Erythroblast (primary cell): Measurements from ENCODE around the gene PADI3.

ENCODE experiments used
- DNase-seq, 2 experiments: peaks; one replicate each; lab custom pipeline; 2025; lab: John Stamatoyannopoulos, UW
- GATA1 ChIP-seq: IDR thresholded peaks from 2 replicates; pipeline ENCODE4 v1.6.1; 2011; ENCODE audit warnings: low read depth, mild to moderate bottlenecking, control low read depth, low read length, moderate library complexity
- POLR2A ChIP-seq: IDR thresholded peaks from 2 replicates; pipeline ENCODE4 v1.6.1; 2011; ENCODE audit warnings: mild to moderate bottlenecking, low read length

Gene PADI3

DNA sequence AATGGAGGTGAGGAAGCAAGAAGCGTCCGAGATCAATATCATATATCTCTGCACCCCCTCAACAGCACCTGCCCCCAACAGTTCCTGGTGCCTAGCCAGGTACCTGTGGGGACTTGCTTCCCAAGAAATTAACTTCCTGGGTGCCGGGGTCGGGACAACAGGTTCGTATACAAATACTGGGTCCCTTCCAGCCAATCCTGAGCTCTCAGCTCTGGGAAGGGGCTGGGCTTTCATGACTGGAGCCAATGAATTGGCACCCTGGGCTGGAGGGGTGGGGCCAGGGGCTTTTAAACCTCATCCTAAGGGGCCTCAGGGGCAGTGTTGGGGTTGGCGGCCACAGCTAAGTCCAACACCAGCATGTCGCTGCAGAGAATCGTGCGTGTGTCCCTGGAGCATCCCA lies at the start of gene PADI3:
PADI3 (plus strand) TSS at position 318 of the 400 bp plus-strand sequence; CDS start at position 358, 40 bp downstream.
- TF ChIP-seq GATA1 = no peak
- no peak for TF ChIP-seq POLR2A
- DNase-seq = no peak

- TF ChIP-seq POLR2A (no peak), GATA1 (no peak)
- no peak for DNase-seq
Measured at GRCh38 chr1:17199267-17200044, 49.4 kb upstream of the PADI3 start.

GRCh38 chr1:17200246-17200645 lies 48.7 kb upstream of the PADI3 start:
- no peak for TF ChIP-seq GATA1
- no peak for TF ChIP-seq POLR2A
- no peak for DNase-seq

DNA sequence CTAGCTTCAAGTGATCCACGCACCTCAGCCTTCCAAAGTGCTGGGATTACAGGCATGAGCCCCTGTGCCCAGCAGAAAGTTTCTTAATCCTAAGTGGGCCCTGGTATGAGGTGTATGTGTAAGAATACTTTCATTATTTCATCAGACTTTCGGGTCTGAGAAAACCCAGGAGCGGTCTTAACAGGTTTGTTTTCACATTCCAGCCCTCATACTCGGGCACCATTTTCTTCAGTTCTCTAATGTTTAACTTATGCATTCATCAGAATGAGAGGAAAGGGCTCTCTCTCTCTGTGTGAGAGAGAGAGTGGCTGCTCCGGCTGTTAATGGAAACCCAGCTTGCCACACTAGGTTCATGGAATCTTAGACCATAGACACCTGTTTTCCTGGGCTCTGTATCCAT lies 48.1 kb upstream of the PADI3 start:
- DNase-seq = no peak
- TF ChIP-seq POLR2A = no peak
- TF ChIP-seq GATA1 = no peak

- no peak for TF ChIP-seq GATA1
- DNase-seq = no peak
Measured at GRCh38 chr1:17201201-17202021, 47.5 kb upstream of the PADI3 start.

- TF ChIP-seq GATA1 = no peak
- TF ChIP-seq POLR2A = no peak
- no peak for DNase-seq
Measured at GRCh38 chr1:17204546-17205440, 44.1 kb upstream of the PADI3 start, which contains the start of gene PADI1. Gene PADI1 (plus strand): TSS chr1:17205128. CDS start chr1:17205218, 90 bp downstream.

- TF ChIP-seq POLR2A = no peak
- no peak for TF ChIP-seq GATA1
- no peak for DNase-seq
Measured at GRCh38 chr1:17205652-17206051, 43.2 kb upstream of the PADI3 start.

DNA sequence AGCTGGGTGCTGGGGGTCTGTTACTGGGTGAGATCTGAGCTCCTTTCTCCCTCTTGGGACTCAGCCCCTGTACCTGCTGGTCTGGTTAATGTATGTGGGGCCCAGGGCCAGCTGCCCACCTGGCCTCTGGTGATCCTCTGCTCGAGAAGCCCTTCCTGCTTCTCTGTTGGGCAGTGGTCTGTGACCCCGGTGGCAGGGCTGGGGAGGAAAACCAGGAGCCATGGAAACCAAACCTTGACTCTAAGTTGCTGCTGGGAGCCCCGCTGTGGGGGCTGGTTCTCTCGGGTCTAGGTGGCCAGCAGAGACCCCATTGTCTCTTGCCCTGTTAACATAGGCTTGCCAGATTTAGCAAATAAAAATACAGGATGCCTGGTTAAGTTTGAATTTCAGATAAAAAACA lies 42.7 kb upstream of the PADI3 start:
- DNase-seq = no peak
- no peak for TF ChIP-seq GATA1
- TF ChIP-seq POLR2A = no peak

DNA sequence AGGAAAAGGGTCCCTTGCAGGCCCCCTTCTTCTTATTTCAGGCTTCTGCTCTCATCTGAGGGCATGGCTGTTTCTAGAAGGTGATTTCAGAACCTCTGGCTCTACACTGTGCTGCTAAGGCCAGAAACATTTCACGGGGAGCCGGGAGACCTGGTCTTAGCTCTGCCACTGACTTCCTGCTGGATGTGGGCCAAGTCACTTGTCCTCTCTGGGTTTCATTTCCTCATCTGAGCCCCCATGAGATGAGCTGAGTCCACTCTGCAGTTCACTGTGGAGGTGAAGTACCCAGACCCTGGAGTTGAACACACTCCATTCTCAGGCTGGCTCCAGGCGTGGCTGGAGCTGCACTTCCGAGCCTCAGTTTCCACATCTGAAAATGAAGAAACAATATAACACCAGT lies 41.9 kb upstream of the PADI3 start:
- DNase-seq = no peak

GRCh38 chr1:17207540-17207939 lies 41.4 kb upstream of the PADI3 start:
- no peak for TF ChIP-seq POLR2A
- TF ChIP-seq GATA1 = no peak
- DNase-seq = no peak

More for the DNA sequence above, 41.9 kb upstream of the PADI3 start:
- TF ChIP-seq POLR2A (no peak), GATA1 (no peak)

- peak in 1 of 2 experiments; percentile 12 for DNase-seq
- TF ChIP-seq POLR2A = no peak
- TF ChIP-seq GATA1 = no peak
Measured at GRCh38 chr1:17207966-17208418, 40.9 kb upstream of the PADI3 start.

GRCh38 chr1:17208546-17208945 lies 40.4 kb upstream of the PADI3 start:
- TF ChIP-seq POLR2A (no peak), GATA1 (no peak)
- DNase-seq = no peak

GRCh38 chr1:17209430-17209829 lies 39.5 kb upstream of the PADI3 start:
- DNase-seq = no peak
- TF ChIP-seq POLR2A = no peak
